ENCODE measurements around the gene AP2B1. TPM values are rescaled to one million over a fixed set of nuclear protein-coding genes. Genes with fewer than 3 reads are reported as not detected.

AP2B1 gene
- total and polyA plus RNA-seq, 9 of the 15 experiments (the other 6 are each of a cell fraction or from before 2014, with no cell fraction given): 60.1 to 287 (median 105) TPM

GRCh38 chr17:35588196-35588920 lies 1.2 kb downstream of the AP2B1 start (continued):
- TF ChIP-seq ATF3 (IDR thresholded peaks at IDR 0.05) (peak; percentile 81), ATF3 (CRISPR knock-in tag; conservative IDR thresholded peaks at IDR 0.05) (0 out of 2 replicates have a peak, but pooled peaks have one; percentile 40), POLR2A (conservative IDR thresholded peaks at IDR 0.05) (0 out of 2 replicates have a peak, but pooled peaks have one; percentile 40), SMARCA4 (IDR thresholded peaks at IDR 0.05) (peak; percentile 45; the same call in 1 of the 2 replicates), ZNF740 (CRISPR knock-in tag; IDR thresholded peaks at IDR 0.05) (no peak), ZNF740 (tag; IDR thresholded peaks at IDR 0.05) (0 out of 4 replicates have a peak, but pooled peaks of 1 of the 2 experiments have one; percentile 27), CBX8 (IDR thresholded peaks at IDR 0.05; ENCODE audit: borderline replicate concordance, extremely low read depth, low read depth, low read length, poor library complexity, severe bottlenecking) (no peak), PRDM10 (IDR thresholded peaks at IDR 0.05; ENCODE audit: partially characterized antibody) (no peak), EP300 (IDR thresholded peaks at IDR 0.05; ENCODE audit: low read length) (peak; percentile 6; the same call in 1 of the 2 replicates), ZNF75A (CRISPR knock-in tag; IDR thresholded peaks at IDR 0.05) (no peak), ZNF507 (tag; conservative IDR thresholded peaks at IDR 0.05) (no peak), MNT (conservative IDR thresholded peaks at IDR 0.05) (peak; percentile 31 to 61; a peak in 2 of 4 replicates), TBP (optimal IDR thresholded peaks at IDR 0.05; ENCODE audit: low read depth, low read length) (peak; percentile 47)
- TF ChIP-seq, protein P1, sequence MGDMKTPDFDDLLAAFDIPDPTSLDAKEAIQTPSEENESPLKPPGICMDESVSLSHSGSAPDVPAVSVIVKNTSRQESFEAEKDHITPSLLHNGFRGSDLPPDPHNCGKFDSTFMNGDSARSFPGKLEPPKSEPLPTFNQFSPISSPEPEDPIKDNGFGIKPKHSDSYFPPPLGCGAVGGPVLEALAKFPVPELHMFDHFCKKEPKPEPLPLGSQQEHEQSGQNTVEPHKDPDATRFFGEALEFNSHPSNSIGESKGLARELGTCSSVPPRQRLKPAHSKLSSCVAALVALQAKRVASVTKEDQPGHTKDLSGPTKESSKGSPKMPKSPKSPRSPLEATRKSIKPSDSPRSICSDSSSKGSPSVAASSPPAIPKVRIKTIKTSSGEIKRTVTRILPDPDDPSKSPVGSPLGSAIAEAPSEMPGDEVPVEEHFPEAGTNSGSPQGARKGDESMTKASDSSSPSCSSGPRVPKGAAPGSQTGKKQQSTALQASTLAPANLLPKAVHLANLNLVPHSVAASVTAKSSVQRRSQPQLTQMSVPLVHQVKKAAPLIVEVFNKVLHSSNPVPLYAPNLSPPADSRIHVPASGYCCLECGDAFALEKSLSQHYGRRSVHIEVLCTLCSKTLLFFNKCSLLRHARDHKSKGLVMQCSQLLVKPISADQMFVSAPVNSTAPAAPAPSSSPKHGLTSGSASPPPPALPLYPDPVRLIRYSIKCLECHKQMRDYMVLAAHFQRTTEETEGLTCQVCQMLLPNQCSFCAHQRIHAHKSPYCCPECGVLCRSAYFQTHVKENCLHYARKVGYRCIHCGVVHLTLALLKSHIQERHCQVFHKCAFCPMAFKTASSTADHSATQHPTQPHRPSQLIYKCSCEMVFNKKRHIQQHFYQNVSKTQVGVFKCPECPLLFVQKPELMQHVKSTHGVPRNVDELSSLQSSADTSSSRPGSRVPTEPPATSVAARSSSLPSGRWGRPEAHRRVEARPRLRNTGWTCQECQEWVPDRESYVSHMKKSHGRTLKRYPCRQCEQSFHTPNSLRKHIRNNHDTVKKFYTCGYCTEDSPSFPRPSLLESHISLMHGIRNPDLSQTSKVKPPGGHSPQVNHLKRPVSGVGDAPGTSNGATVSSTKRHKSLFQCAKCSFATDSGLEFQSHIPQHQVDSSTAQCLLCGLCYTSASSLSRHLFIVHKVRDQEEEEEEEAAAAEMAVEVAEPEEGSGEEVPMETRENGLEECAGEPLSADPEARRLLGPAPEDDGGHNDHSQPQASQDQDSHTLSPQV (IDR thresholded peaks at IDR 0.05): peak; percentile 83

Measured in K562 (cell line).